Stimulated activated naive B cell treated with anti-CD40 and anti-IgM and Interleukin-4, amounts not matched to agents 10 μg/mL and 1 μg/mL and 100 μg/mL, for 72 hours (primary cell): ENCODE results near the gene CFAP161.

Experiments
- ATAC-seq, 2 donors: fragments of 150-1000 bp; cut with Tn5 transposase; replicated peaks; 2 replicates each; pipeline ENCODE4 v1.10.0; 2021; ENCODE audit warnings: moderate library complexity in 1 of 2
- DNase-seq: peaks from one replicate; pipeline ENCODE4 v3.0.0; 2021
- H3K27ac Mint-ChIP-seq: one replicate; pipeline ENCODE4 v1.8.0; 2022; ENCODE audit warnings: mild to moderate bottlenecking, mixed read lengths
- H3K27me3 Mint-ChIP-seq, 2 donors: one replicate each; pipeline ENCODE4 v1.8.0; 2022; ENCODE audit warnings: mixed read lengths in 2 of 2
- H3K36me3 Mint-ChIP-seq, 2 donors: one replicate each; pipeline ENCODE4 v1.8.0; 2022; ENCODE audit warnings: mixed read lengths in 2 of 2, mild to moderate bottlenecking in 1 of 2
- H3K4me1 Mint-ChIP-seq, 2 donors: one replicate each; pipeline ENCODE4 v1.8.0; 2022; ENCODE audit warnings: mixed read lengths in 2 of 2, mild to moderate bottlenecking in 1 of 2
- H3K4me3 Mint-ChIP-seq, 2 donors: one replicate each; pipeline ENCODE4 v1.8.0; 2022; ENCODE audit warnings: mild to moderate bottlenecking in 2 of 2, mixed read lengths in 2 of 2, moderate library complexity in 1 of 2
- H3K9me3 Mint-ChIP-seq, 2 donors: one replicate each; pipeline ENCODE4 v1.8.0; 2022; ENCODE audit warnings: mixed read lengths in 2 of 2, mild to moderate bottlenecking in 1 of 2

Gene CFAP161, protein sequence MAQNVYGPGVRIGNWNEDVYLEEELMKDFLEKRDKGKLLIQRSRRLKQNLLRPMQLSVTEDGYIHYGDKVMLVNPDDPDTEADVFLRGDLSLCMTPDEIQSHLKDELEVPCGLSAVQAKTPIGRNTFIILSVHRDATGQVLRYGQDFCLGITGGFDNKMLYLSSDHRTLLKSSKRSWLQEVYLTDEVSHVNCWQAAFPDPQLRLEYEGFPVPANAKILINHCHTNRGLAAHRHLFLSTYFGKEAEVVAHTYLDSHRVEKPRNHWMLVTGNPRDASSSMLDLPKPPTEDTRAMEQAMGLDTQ

DNA sequence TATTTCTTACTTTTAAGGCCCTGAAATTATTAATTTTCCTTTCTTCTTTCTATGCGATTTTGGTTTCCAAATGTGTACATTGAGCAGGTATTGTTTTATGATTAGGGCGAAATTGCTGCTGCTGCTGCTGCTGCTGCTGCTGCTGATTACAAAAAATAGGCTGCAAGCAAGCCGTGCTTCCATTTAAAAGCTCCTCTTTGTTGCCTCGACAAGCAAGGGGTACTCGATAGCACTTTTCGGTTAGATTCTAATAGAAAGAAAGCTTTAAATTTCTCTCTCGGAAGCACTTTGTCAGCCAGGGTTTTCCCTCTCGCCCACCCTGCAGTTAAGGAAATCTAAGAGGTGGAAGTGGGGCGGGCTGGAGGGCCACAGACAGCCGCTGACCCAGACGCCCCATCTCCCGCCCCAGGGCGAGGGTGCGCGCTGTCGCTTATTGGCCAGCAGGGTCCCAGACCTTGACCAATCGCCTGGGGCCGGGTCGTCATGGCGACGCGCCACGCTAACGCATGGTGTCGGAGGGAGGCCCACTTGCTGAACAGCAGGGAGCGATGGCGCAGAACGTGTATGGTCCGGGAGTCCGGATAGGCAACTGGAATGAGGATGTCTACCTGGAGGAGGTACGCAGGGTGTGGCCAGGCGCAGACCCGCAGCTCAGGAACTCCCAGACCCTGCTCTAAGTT, at the start of gene CFAP161:
Gene CFAP161, plus strand, starts transcription at position 489 of the 680 bp plus-strand sequence. Its CDS starts 60 bp downstream, at position 549.
- ATAC-seq (peak; percentile 79 to 82), DNase-seq (peak; percentile 18)
- H3K4me3 Mint-ChIP-seq: peak within 1 kb of the TSS; percentile 46 to 70
- H3K4me1 Mint-ChIP-seq: peaks cover 7 to 12% of the 10 kb centered on the region in 2 donors
- H3K9me3 Mint-ChIP-seq: peaks cover 0 to 2% of the 10 kb centered on the region in 2 donors
- H3K27ac Mint-ChIP-seq: no peak within 1 kb of the TSS
- H3K27me3 Mint-ChIP-seq: peaks cover 54 to 56% of the 10 kb centered on the region in 2 donors
- peaks cover 3 to 6% of the 10 kb centered on the region in 2 donors for H3K36me3 Mint-ChIP-seq

DNA sequence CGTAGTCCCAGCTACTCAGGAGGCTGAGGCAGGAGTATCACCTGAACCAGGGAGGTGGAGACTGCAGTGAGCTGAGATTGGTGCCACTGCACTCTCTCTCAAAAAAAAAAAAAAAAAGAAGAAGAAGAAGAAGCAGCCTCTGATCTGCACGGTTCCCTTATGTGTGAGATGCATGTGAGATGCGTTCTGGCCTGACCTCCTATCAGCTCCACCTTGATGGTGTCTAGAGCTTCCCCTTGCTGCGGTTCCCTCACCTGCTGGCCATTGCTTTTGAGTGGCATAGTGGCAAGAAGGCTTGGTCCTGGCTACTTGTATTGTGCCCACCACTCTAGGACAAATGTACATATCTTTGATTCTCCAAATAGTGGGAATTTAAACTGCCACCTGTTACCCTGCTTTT, 49.4 kb upstream of the CFAP161 start:
- H3K9me3 Mint-ChIP-seq: no peaks in the 10 kb centered on the region
- DNase-seq (no peak), ATAC-seq (no peak)
- peaks cover 4 to 5% of the 10 kb centered on the region in 2 donors for H3K4me1 Mint-ChIP-seq
- peaks cover 9 to 16% of the 10 kb centered on the region in 2 donors for H3K27me3 Mint-ChIP-seq
- peaks cover 0 to 3% of the 10 kb centered on the region in 2 donors for H3K36me3 Mint-ChIP-seq
- no peak overlapping the region for H3K27ac Mint-ChIP-seq
- H3K4me3 Mint-ChIP-seq: no peak overlapping the region

DNA sequence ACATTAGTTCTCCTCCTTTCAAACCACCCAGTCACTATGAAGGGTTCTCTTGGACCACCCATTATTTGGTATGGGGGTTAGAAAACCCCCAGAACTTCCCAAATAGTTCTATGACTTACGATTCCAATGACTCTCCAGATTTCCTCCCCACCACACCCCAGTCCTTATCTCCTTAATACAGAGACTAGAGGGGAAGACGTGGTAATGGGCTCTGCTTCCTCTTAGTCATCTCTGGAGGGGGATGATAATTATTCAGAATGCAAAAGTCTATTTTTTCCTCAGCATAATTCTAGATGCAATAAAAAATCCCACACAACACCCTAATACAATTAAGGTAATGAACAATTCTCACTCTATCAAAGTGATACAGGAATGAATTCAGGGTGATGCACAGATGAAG, 48.9 kb upstream of the CFAP161 start:
- H3K27ac Mint-ChIP-seq: no peak overlapping the region
- no peak overlapping the region for H3K4me3 Mint-ChIP-seq
- H3K9me3 Mint-ChIP-seq: no peaks in the 10 kb centered on the region
- DNase-seq: no peak
- H3K27me3 Mint-ChIP-seq: peaks cover 9 to 21% of the 10 kb centered on the region in 2 donors
- ATAC-seq: no peak
- H3K36me3 Mint-ChIP-seq: peaks cover 0 to 3% of the 10 kb centered on the region in 2 donors
- H3K4me1 Mint-ChIP-seq: peaks cover 4 to 5% of the 10 kb centered on the region in 2 donors

DNA sequence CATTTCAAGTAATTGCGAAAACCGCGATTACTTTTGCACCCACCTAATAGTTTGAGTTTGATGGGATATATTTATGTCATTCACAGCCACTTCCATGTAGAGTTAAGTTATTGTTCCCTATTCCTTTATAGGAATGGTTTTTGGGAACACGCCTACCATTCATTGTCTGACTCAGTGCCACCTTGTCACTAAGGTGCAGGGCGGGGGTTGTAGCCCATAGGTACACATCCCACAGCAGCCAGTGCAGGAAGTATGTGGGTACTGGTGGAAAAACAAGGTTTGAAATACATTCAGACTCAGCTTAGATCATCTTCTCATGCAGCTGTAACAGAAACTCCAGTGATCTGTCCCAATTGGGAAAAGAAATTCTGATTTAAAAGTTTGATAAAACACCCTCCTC, 48.2 kb upstream of the CFAP161 start:
- Mint-ChIP-seq H3K4me3 (no peak overlapping the region), H3K4me1 (peaks cover 4 to 5% of the 10 kb centered on the region in 2 donors), H3K9me3 (no peaks in the 10 kb centered on the region), H3K27me3 (peaks cover 14 to 24% of the 10 kb centered on the region in 2 donors), H3K36me3 (peaks cover 0 to 3% of the 10 kb centered on the region in 2 donors), H3K27ac (no peak overlapping the region)
- DNase-seq (no peak), ATAC-seq (no peak)

DNA sequence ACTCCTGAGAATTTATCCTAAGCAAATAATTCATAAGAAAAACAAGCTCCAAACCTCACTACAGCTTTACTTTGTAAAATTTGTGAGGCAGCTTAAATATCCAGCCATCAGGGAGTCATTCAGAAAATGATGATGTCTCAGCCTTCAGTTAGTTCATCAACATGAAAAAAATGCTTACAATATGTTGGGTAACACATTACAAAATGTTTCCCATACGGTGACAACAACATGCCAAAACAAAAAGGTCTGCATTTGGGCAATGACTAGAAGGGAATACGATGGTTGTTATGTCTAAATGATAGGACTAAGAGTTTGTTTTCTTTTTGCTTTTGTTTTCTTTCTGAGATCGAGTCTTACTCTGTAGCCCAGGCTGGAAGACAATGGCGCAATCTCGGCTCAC, 47.0 kb upstream of the CFAP161 start:
- ATAC-seq (no peak), DNase-seq (no peak)
- H3K4me1 Mint-ChIP-seq: peaks cover 4 to 5% of the 10 kb centered on the region in 2 donors
- no peak overlapping the region for H3K4me3 Mint-ChIP-seq
- peaks cover 0 to 3% of the 10 kb centered on the region in 2 donors for H3K36me3 Mint-ChIP-seq
- peaks cover 14 to 25% of the 10 kb centered on the region in 2 donors for H3K27me3 Mint-ChIP-seq
- no peak overlapping the region for H3K27ac Mint-ChIP-seq
- H3K9me3 Mint-ChIP-seq: no peaks in the 10 kb centered on the region

DNA sequence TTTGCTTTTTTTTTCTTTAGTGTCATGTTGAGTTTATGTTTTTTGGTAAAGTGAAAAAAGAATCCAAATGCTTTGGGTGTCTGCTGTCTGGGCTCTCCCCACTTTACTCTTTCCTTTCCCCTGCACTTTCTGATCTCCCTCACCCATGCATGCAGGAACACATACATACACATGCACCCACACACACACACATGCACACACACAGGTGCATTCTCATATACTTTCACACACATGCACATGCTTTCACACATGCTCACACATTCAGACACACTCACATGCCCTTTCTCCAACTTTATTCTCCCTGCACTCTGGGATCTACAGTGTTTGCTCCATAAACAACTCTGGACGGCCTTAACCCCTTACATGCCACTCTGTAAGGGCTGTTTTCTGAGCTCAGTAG, 46.4 kb upstream of the CFAP161 start:
- H3K36me3 Mint-ChIP-seq: peaks cover 0 to 3% of the 10 kb centered on the region in 2 donors
- no peak overlapping the region for H3K4me3 Mint-ChIP-seq
- DNase-seq (no peak), ATAC-seq (no peak)
- no peaks in the 10 kb centered on the region for H3K9me3 Mint-ChIP-seq
- H3K4me1 Mint-ChIP-seq: peaks cover 4 to 11% of the 10 kb centered on the region in 2 donors
- H3K27ac Mint-ChIP-seq: no peak overlapping the region
- H3K27me3 Mint-ChIP-seq: peaks cover 14 to 30% of the 10 kb centered on the region in 2 donors

DNA sequence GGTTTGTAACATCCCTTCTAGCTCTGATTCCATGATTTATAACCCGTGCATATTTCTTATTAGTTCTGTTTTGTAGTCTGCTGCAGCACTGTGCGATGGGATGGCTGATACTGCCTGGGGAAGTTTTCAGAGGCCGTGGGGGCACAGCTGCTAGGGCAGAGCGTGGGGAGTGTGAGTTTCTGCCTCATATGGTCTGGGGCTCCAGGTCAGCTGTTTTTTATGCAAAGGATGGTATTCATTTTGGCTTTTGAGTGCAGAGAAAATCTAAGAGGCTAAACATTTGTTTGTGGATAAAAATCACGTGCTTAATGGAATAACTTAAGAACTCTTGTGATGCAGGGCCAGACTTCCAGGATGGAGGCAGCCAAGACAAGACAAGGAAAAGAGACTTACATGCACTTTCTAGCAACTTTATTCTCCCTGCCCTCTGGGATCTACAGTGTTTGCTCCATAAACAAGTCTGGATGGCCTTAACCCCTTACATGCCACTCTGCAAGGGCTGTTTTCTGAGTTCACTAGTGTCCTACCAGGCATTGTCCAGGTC, 45.5 kb upstream of the CFAP161 start:
- H3K36me3 Mint-ChIP-seq: peaks cover 0 to under 1% of the 10 kb centered on the region in 2 donors
- no peak for ATAC-seq
- DNase-seq: no peak
- no peak overlapping the region for H3K4me3 Mint-ChIP-seq
- H3K4me1 Mint-ChIP-seq: peaks cover 4 to 11% of the 10 kb centered on the region in 2 donors
- H3K27ac Mint-ChIP-seq: no peak overlapping the region
- H3K27me3 Mint-ChIP-seq: peaks cover 14 to 31% of the 10 kb centered on the region in 2 donors
- H3K9me3 Mint-ChIP-seq: no peaks in the 10 kb centered on the region

DNA sequence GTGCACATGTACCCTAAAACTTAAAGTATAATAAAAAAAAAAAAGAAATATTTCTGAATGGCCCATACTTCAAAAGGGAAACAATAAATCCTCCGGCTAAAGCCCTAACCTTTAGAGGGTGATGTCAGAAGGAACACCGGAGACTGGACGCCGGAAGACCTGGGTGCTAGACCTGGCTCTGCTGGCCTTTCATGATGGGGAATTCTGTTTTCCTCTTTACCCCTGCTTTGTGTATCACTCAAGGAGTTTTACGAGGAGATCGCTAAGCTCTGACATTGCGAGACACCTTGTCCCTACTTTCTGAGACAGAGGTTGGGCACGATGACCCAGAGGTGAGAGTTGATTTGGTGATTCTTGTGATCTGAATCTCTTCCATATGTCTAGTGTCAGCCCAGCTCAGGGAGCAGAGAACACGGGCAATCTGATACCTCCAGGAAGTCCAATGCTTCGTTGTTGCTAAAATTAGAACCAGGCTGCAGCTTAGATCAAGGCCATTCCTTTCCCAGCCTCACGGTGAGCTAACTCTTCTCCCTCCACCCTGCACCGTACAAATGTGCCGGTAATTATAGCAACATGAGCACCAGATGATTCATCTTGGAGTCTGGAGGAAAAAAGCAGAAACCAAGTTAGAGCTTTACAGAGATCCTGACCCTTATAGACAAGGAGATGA, 42.0 kb upstream of the CFAP161 start:
- H3K4me1 Mint-ChIP-seq: peaks cover 3 to 14% of the 10 kb centered on the region in 2 donors
- H3K4me3 Mint-ChIP-seq: no peak overlapping the region
- H3K9me3 Mint-ChIP-seq: no peaks in the 10 kb centered on the region
- DNase-seq (no peak), ATAC-seq (no peak)
- H3K27me3 Mint-ChIP-seq: peaks cover 40 to 57% of the 10 kb centered on the region in 2 donors
- no peak overlapping the region for H3K27ac Mint-ChIP-seq
- no peaks in the 10 kb centered on the region for H3K36me3 Mint-ChIP-seq

DNA sequence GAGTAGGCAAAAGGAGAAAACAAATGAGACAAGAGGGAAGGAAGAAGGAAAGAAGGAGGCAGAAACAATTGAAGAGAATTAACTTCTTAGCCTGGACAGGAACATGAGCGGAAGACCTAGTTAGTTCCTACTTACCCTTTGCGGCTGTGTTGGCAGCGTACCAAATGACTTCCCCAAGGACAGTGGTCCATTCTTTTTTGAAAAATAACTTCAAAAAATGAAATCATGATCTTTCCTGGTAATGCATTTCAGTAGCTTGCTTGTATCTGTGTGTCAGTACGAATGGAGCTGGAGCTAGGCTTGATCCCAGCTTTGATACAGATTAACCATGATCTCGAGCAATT, 41.5 kb upstream of the CFAP161 start:
- Mint-ChIP-seq H3K27ac (no peak overlapping the region), H3K36me3 (no peaks in the 10 kb centered on the region), H3K9me3 (no peaks in the 10 kb centered on the region), H3K4me1 (peaks cover 3 to 14% of the 10 kb centered on the region in 2 donors), H3K4me3 (no peak overlapping the region), H3K27me3 (peaks cover 44 to 61% of the 10 kb centered on the region in 2 donors)
- ATAC-seq: no peak
- no peak for DNase-seq

DNA sequence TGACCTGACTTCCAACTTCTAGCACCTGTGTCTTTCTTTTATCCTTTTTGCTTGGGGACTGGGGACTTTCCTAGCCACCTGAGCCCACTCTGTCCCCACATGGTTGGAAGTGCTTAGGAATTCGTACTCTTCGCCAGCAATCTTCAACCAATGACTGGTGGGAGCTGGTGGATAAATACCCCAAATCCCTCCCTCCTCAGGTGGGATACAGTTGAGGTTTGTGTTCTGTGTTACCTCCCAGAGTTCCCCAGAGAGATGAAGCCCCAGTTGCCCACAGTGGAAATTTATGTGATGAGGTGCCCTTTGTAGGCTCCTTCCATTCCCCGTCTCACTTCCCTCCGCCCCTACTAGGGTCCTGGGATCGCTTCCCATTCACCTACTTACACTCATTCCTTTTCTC, 40.1 kb upstream of the CFAP161 start:
- Mint-ChIP-seq H3K27me3 (peaks cover 51 to 68% of the 10 kb centered on the region in 2 donors), H3K27ac (no peak overlapping the region), H3K36me3 (no peaks in the 10 kb centered on the region), H3K4me3 (no peak overlapping the region), H3K9me3 (no peaks in the 10 kb centered on the region), H3K4me1 (peaks cover 5 to 19% of the 10 kb centered on the region in 2 donors)
- no peak for DNase-seq
- no peak for ATAC-seq

DNA sequence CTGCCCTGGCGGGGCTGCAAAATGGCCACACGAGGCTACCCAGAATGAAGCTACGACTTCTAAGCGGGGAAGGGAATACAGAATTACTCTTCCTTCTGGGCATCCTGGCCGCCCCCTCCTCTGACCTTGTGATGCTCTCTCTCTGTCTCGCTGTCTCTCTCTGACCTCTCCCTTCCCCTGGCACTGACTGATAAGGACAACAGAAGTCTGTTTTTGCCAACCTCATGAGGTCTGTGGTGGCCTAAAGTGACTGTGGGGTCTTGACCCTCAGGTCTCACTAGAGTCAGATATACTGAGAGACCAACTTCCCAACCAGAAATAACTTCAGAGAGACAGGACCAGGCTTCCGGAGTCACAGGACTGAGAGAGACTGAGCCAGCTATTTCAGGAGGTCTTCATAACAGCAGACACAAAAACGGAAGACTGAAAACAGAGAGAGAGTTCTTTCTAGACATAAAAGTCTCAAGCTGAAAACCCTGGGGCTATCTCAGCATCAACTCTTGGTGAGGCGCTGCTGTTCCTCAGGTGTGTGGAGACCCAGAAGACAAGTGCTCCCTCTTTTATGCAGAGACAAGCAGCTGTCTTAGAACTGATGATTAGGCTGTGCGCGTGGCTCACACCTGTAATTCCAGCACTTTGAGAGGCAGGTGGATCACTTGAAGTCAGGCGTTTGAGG, 38.2 kb upstream of the CFAP161 start:
- Mint-ChIP-seq H3K4me1 (peaks cover 5 to 22% of the 10 kb centered on the region in 2 donors), H3K36me3 (no peaks in the 10 kb centered on the region), H3K27me3 (peaks cover 51 to 66% of the 10 kb centered on the region in 2 donors), H3K9me3 (no peaks in the 10 kb centered on the region), H3K4me3 (no peak overlapping the region), H3K27ac (no peak overlapping the region)
- ATAC-seq (no peak), DNase-seq (no peak)

DNA sequence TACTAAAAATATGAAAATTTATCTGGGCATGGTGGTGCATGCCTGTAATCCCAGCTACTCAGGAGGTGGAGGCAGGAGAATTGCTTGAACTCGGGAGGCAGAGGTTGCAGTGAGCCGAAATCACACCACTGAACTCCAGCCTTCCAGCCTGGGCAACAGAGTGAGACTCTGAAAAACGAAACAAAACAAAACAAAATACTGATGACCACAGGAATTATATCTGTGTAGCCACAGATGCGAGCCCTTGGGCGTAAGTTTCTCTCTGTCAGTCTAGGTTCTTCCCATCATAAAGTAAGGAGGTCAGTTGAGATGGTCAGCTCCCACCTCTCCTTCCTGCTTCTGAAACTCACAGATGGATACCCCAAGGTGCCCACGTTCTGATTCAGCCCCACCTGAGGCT, 37.7 kb upstream of the CFAP161 start:
- Mint-ChIP-seq H3K4me3 (no peak overlapping the region), H3K9me3 (no peaks in the 10 kb centered on the region), H3K27me3 (peaks cover 55 to 70% of the 10 kb centered on the region in 2 donors), H3K4me1 (peaks cover 5 to 22% of the 10 kb centered on the region in 2 donors), H3K36me3 (no peaks in the 10 kb centered on the region), H3K27ac (no peak overlapping the region)
- DNase-seq: no peak
- no peak for ATAC-seq

DNA sequence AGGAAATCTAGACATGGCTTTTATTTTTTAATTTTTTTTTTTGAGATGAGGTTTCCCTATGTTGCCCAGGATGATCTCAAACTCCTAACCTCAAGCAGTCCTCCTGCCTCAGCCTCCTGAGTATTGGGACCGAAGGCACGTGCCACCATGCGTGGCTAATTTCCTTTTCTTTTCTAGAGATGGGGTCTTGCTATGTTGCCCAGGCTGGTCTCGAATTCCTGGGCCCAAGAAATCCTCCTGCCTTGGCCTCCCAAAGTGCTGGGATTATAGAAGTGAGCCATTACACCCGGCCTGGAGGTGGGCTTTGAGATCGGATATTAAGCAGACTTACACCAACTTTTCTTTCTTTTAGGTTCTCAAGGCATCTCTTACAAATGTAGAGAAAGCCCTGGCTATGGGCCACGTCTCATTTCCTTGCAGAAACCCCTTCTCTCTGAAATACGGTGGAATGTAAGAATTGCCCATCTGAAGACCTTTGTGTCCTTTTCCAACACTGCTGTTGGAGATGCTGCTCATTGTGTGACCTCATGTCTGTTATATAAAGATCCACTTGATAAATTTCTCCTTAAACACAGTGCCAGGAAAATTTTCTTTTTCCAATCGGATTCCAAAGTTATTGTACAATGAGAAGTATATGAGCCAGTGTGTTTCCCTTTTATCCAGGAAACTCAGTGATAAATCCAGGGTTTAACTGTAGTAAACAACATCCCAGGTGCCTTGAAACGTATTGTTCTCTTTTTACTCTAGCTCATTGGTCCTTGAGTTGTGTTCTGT, 36.8 kb upstream of the CFAP161 start:
- peaks cover 5 to 19% of the 10 kb centered on the region in 2 donors for H3K4me1 Mint-ChIP-seq
- no peak for DNase-seq
- no peak overlapping the region for H3K27ac Mint-ChIP-seq
- peaks cover 59 to 72% of the 10 kb centered on the region in 2 donors for H3K27me3 Mint-ChIP-seq
- no peak for ATAC-seq
- H3K36me3 Mint-ChIP-seq: no peaks in the 10 kb centered on the region
- no peak overlapping the region for H3K4me3 Mint-ChIP-seq
- H3K9me3 Mint-ChIP-seq: no peaks in the 10 kb centered on the region
